Activated CD4-positive, alpha-beta memory T cell treated with anti-CD3 and anti-CD28 coated beads, Interleukin-2, amount 10 ng/mL, durations not matched to agents 7 days and 5 days (primary cell): ENCODE results near the gene PTCH1. TPM values are rescaled to one million over a fixed set of nuclear protein-coding genes. Genes with fewer than 3 reads are reported as not detected.

ENCODE experiments used
- CTCF ChIA-PET: fragments of 350-600 bp; sonication (Branson Sonifier 250); formaldehyde crosslinking; loops from one replicate; lab custom pipeline; 2021; ENCODE audit warnings: antibody characterized with exemption, inconsistent platforms; lab: Charles Lee
- POLR2A ChIA-PET: fragments of 350-600 bp; sonication (Branson Sonifier 250); formaldehyde crosslinking; loops from one replicate; lab custom pipeline; 2021; ENCODE audit warnings: antibody characterized with exemption; lab: Charles Lee
- DNase-seq: peaks from one replicate; pipeline ENCODE4 v3.0.0-alpha.2; 2020
- H3K27ac Mint-ChIP-seq: one replicate; pipeline ENCODE4 v1.8.0; 2021; ENCODE audit warnings: mild to moderate bottlenecking, mixed read lengths
- H3K27me3 Mint-ChIP-seq: one replicate; pipeline ENCODE4 v1.8.0; 2021; ENCODE audit warnings: mixed read lengths
- H3K36me3 Mint-ChIP-seq: one replicate; pipeline ENCODE4 v1.8.0; 2021; ENCODE audit warnings: low read depth, mixed read lengths
- H3K4me1 Mint-ChIP-seq: one replicate; pipeline ENCODE4 v1.8.0; 2021; ENCODE audit warnings: mixed read lengths
- H3K4me3 Mint-ChIP-seq: one replicate; pipeline ENCODE4 v1.8.0; 2021; ENCODE audit warnings: mild to moderate bottlenecking, mixed read lengths
- H3K9me3 Mint-ChIP-seq: one replicate; pipeline ENCODE4 v1.8.0; 2021; ENCODE audit warnings: mixed read lengths
- total RNA-seq, 2 experiments: library from RNA; stranded (reverse); gene quantifications; one replicate each; pipeline ENCODE4 v1.2.3, GENCODE V29; 2021

The PTCH1 gene
- total RNA-seq, 2 experiments from 2014 or later = 17.2 to 19.2 TPM

- peaks cover 6% of the 10 kb centered on the region for H3K9me3 Mint-ChIP-seq
- H3K27me3 Mint-ChIP-seq = peaks cover 38% of the 10 kb centered on the region
- H3K36me3 Mint-ChIP-seq = no peaks in the 10 kb centered on the region
- H3K4me3 Mint-ChIP-seq = no peak overlapping the region
- ChIA-PET CTCF (interaction anchor here (0.7 kb wide), 1 partner anchor 111 kb away, joined by 3 read pairs; no protein-coding TSS in a partner anchor), POLR2A (no interaction called here)
- no peaks in the 10 kb centered on the region for H3K4me1 Mint-ChIP-seq
- H3K27ac Mint-ChIP-seq = no peak overlapping the region
- DNase-seq = no peak
These were observed 6.2 kb upstream of the PTCH1 start for GRCh38 chr9:95522871-95523370.

GRCh38 chr9:95521699-95522098 lies 4.9 kb upstream of the PTCH1 start:
- Mint-ChIP-seq H3K36me3 (no peaks in the 10 kb centered on the region), H3K4me3 (no peak overlapping the region), H3K4me1 (peaks cover under 1% of the 10 kb centered on the region), H3K9me3 (peaks cover 6% of the 10 kb centered on the region), H3K27ac (no peak overlapping the region), H3K27me3 (peaks cover 42% of the 10 kb centered on the region)
- POLR2A ChIA-PET = no interaction called here
- CTCF ChIA-PET = no interaction called here
- no peak for DNase-seq

- DNase-seq = no peak
- Mint-ChIP-seq H3K4me1 (peaks cover 12% of the 10 kb centered on the region), H3K4me3 (peak overlapping the region; percentile 34), H3K36me3 (peaks cover 3% of the 10 kb centered on the region), H3K9me3 (peaks cover 6% of the 10 kb centered on the region), H3K27ac (no peak overlapping the region), H3K27me3 (peaks cover 62% of the 10 kb centered on the region)
- ChIA-PET CTCF (no interaction called here), POLR2A (interaction anchor here (0.8 kb wide), 1 partner anchor 11 kb away, joined by 3 read pairs; no protein-coding TSS in a partner anchor)
These were observed 1.0 kb upstream of the PTCH1 start for GRCh38 chr9:95517559-95518425.

- H3K27me3 Mint-ChIP-seq = peaks cover 72% of the 10 kb centered on the region
- ChIA-PET CTCF (no interaction called here), POLR2A (interaction anchor here (0.8 kb wide), 1 partner anchor 21 kb away, joined by 4 read pairs; no protein-coding TSS in a partner anchor)
These were observed 494 bp downstream of the PTCH1 start for GRCh38 chr9:95516221-95516733.

GRCh38 chr9:95515272-95516113 lies 1.3 kb downstream of the PTCH1 start:
- ChIA-PET CTCF (interaction anchor here (1.3 kb wide), 1 partner anchor 703 kb away, joined by 5 read pairs; no protein-coding TSS in a partner anchor), POLR2A (interaction anchor here (4.9 kb wide), 1 partner anchor 21 kb away, joined by 31 read pairs; no protein-coding TSS in a partner anchor)
- Mint-ChIP-seq H3K9me3 (peaks cover 6% of the 10 kb centered on the region), H3K4me3 (peak overlapping the region; percentile 43), H3K27me3 (peaks cover 67% of the 10 kb centered on the region), H3K36me3 (peaks cover 3% of the 10 kb centered on the region), H3K27ac (no peak overlapping the region), H3K4me1 (peaks cover 26% of the 10 kb centered on the region)
- DNase-seq = peak; percentile 42

More at GRCh38 chr9:95516221-95516733, 494 bp downstream of the PTCH1 start:
- DNase-seq = no peak
- Mint-ChIP-seq H3K9me3 (peaks cover 6% of the 10 kb centered on the region), H3K4me1 (peaks cover 25% of the 10 kb centered on the region), H3K4me3 (peak overlapping the region; percentile 83), H3K36me3 (peaks cover 3% of the 10 kb centered on the region), H3K27ac (no peak overlapping the region)

GRCh38 chr9:95514342-95514741 lies 2.4 kb downstream of the PTCH1 start:
- peaks cover 67% of the 10 kb centered on the region for H3K27me3 Mint-ChIP-seq
- H3K36me3 Mint-ChIP-seq = peaks cover 3% of the 10 kb centered on the region
- ChIA-PET CTCF (interaction anchor here (1.3 kb wide), 1 partner anchor 704 kb away, joined by 5 read pairs; no protein-coding TSS in a partner anchor), POLR2A (interaction anchor here (0.8 to 4.9 kb wide), 3 partner anchors 19 to 52 kb away, joined by 3 to 31 read pairs (median 5); no protein-coding TSS in a partner anchor)
- no peak overlapping the region for H3K4me3 Mint-ChIP-seq
- no peaks in the 10 kb centered on the region for H3K9me3 Mint-ChIP-seq
- H3K27ac Mint-ChIP-seq = no peak overlapping the region
- H3K4me1 Mint-ChIP-seq = peaks cover 32% of the 10 kb centered on the region
- DNase-seq = no peak

GRCh38 chr9:95513711-95514110 lies 3.1 kb downstream of the PTCH1 start:
- Mint-ChIP-seq H3K27ac (no peak overlapping the region), H3K27me3 (peaks cover 68% of the 10 kb centered on the region)
- CTCF ChIA-PET = interaction anchor here (1.3 kb wide), 1 partner anchor 704 kb away, joined by 5 read pairs; no protein-coding TSS in a partner anchor

GRCh38 chr9:95512709-95513095 lies 4.1 kb downstream of the PTCH1 start:
- POLR2A ChIA-PET = interaction anchor here (1.5 to 4.9 kb wide), 3 partner anchors 18 to 50 kb away, joined by 5 to 31 read pairs (median 18); no protein-coding TSS in a partner anchor
- Mint-ChIP-seq H3K4me3 (peak overlapping the region; percentile 78), H3K27me3 (peaks cover 64% of the 10 kb centered on the region), H3K9me3 (no peaks in the 10 kb centered on the region), H3K36me3 (peaks cover 5% of the 10 kb centered on the region), H3K27ac (no peak overlapping the region), H3K4me1 (peaks cover 37% of the 10 kb centered on the region)
- CTCF ChIA-PET = interaction anchor here (1.3 kb wide), 1 partner anchor 705 kb away, joined by 5 read pairs; no protein-coding TSS in a partner anchor
- DNase-seq = no peak

More at GRCh38 chr9:95513711-95514110, 3.1 kb downstream of the PTCH1 start:
- POLR2A ChIA-PET = interaction anchor here (0.8 to 4.9 kb wide), 3 partner anchors 19 to 51 kb away, joined by 3 to 31 read pairs (median 5); no protein-coding TSS in a partner anchor
- DNase-seq = no peak
- Mint-ChIP-seq H3K4me3 (no peak overlapping the region), H3K4me1 (peaks cover 34% of the 10 kb centered on the region), H3K9me3 (no peaks in the 10 kb centered on the region), H3K36me3 (peaks cover 3% of the 10 kb centered on the region)

GRCh38 chr9:95511952-95512708 lies 4.6 kb downstream of the PTCH1 start:
- ChIA-PET POLR2A (interaction anchor here (0.7 to 4.9 kb wide), 3 partner anchors 17 to 364 kb away, joined by 3 to 31 read pairs (median 18); partner anchors contain the start of gene ERCC6L2), CTCF (interaction anchor here (1.3 kb wide), 1 partner anchor 706 kb away, joined by 5 read pairs; no protein-coding TSS in a partner anchor)
- DNase-seq = no peak
- Mint-ChIP-seq H3K27ac (peak overlapping the region; percentile 48), H3K4me3 (peak overlapping the region; percentile 78), H3K4me1 (peaks cover 38% of the 10 kb centered on the region), H3K27me3 (peaks cover 59% of the 10 kb centered on the region), H3K9me3 (no peaks in the 10 kb centered on the region), H3K36me3 (peaks cover 5% of the 10 kb centered on the region)

- H3K27me3 Mint-ChIP-seq = peaks cover 55% of the 10 kb centered on the region
- H3K4me3 Mint-ChIP-seq = peak overlapping the region; percentile 78
- ChIA-PET POLR2A (interaction anchor here (0.7 to 4.9 kb wide), 4 partner anchors 17 to 364 kb away, joined by 3 to 31 read pairs (median 11); partner anchors contain the start of gene ERCC6L2), CTCF (interaction anchor here (1.3 kb wide), 1 partner anchor 706 kb away, joined by 5 read pairs; no protein-coding TSS in a partner anchor)
- DNase-seq = no peak
- H3K36me3 Mint-ChIP-seq = peaks cover 3% of the 10 kb centered on the region
- peak overlapping the region; percentile 74 for H3K27ac Mint-ChIP-seq
- no peaks in the 10 kb centered on the region for H3K9me3 Mint-ChIP-seq
- H3K4me1 Mint-ChIP-seq = peaks cover 37% of the 10 kb centered on the region
These were observed 5.2 kb downstream of the PTCH1 start for GRCh38 chr9:95511616-95511931.
